ENCODE data around the gene C9orf72. TPM values are rescaled to one million over a fixed set of nuclear protein-coding genes. Genes with fewer than 3 reads are reported as not detected.

Gene C9orf72
- total and polyA plus RNA-seq, 2 of the 13 experiments (the other 11 are each of a cell fraction or from before 2014, with no cell fraction given): 3.1 to 5.9 TPM

DNA sequence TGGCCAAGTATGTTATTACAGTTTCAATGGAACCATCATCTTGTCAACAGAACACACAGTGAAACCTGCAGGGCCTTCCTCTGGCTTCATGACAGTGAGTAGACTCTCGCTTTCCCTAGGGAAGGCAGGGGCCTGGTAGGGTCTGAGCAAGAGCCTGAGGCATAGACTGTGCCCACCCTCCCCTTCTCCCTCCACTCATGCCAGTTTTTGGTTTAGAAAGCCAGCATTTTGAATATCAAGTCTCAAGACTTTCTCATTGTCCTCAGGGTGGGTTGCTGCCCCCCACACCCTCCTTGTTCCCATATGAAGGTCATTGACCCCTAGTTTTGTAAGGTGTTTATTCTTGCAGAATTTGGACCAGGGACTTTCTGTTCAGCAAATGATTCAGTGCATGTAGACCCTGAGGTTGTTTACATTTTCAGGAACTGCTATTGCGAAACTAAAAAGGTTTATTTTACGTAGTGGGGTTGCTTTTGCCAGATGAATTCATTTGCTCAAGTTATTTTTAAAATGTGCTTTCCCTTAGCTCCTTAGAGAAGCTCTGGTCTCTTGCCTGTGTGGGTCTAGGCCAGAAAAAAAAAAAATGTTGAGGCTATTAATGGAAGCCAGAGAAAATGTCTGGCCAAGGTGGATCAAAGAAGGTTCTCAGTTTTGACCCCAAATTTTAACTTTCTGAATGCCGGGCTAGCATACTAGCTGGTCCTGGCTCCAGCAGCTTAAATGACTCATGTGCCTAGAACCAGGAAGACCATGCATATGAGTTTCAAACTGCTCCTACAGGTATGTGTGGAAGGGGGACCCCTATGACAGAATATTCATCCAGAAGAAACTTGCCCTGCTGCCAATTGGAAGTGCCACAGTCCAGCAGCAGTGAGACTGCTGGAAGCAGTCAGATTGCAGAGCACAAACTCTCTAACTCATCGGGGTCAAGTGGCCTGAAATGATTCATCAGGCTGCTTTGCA, 33.5 kb downstream of the C9orf72 start (continued):
- TF ChIP-seq HMG20A (CRISPR knock-in tag; IDR thresholded peaks at IDR 0.05; ENCODE audit: borderline replicate concordance) (peak; percentile 56; the same call in 1 of the 2 replicates), ATF7 (IDR thresholded peaks at IDR 0.05) (no peak), ATF7 (CRISPR knock-in tag; IDR thresholded peaks at IDR 0.05) (no peak), ZC3H4 (CRISPR knock-in tag; IDR thresholded peaks at IDR 0.05; ENCODE audit: borderline replicate concordance) (no peak), GATAD2A (CRISPR knock-in tag; IDR thresholded peaks at IDR 0.05) (peak; percentile 68), NR2F6 (IDR thresholded peaks at IDR 0.05) (peak; percentile 85), NR2F6 (CRISPR knock-in tag; IDR thresholded peaks at IDR 0.05) (peak; percentile 82), CEBPB (IDR thresholded peaks at IDR 0.05; ENCODE audit: borderline replicate concordance, low read depth, low read length) (peak; percentile 92), ZNF556 (CRISPR knock-in tag; IDR thresholded peaks at IDR 0.05; ENCODE audit: borderline replicate concordance) (no peak), ELF1 (CRISPR knock-in tag; IDR thresholded peaks at IDR 0.05) (no peak), ZNF296 (CRISPR knock-in tag; conservative IDR thresholded peaks at IDR 0.05) (no peak), MAFG (CRISPR knock-in tag; IDR thresholded peaks at IDR 0.05) (no peak), MEF2D (CRISPR knock-in tag; IDR thresholded peaks at IDR 0.05) (peak; percentile 57; the same call in 1 of the 2 replicates), GFI1 (CRISPR knock-in tag; IDR thresholded peaks at IDR 0.05; ENCODE audit: borderline replicate concordance) (no peak), FOXA1 (IDR thresholded peaks at IDR 0.05) (no peak), FOXA1 (CRISPR knock-in tag; IDR thresholded peaks at IDR 0.05) (peak; percentile 52; the same call in 1 of the 2 replicates), BCL6 (CRISPR knock-in tag; IDR thresholded peaks at IDR 0.05) (peak; percentile 93), RXRB (CRISPR knock-in tag; IDR thresholded peaks at IDR 0.05; ENCODE audit: borderline replicate concordance) (peak; percentile 98), HOXA3 (CRISPR knock-in tag; IDR thresholded peaks at IDR 0.05) (no peak), SMARCC2 (IDR thresholded peaks at IDR 0.05) (no peak), TRIM24 (CRISPR knock-in tag; IDR thresholded peaks at IDR 0.05) (peak; percentile 68; the same call in 1 of the 2 replicates), ZNF335 (CRISPR knock-in tag; IDR thresholded peaks at IDR 0.05) (no peak), GTF2F1 (IDR thresholded peaks at IDR 0.05; ENCODE audit: low read length) (no peak)
- TF ChIP-seq, protein P1, sequence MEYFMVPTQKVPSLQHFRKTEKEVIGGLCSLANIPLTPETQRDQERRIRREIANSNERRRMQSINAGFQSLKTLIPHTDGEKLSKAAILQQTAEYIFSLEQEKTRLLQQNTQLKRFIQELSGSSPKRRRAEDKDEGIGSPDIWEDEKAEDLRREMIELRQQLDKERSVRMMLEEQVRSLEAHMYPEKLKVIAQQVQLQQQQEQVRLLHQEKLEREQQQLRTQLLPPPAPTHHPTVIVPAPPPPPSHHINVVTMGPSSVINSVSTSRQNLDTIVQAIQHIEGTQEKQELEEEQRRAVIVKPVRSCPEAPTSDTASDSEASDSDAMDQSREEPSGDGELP (IDR thresholded peaks at IDR 0.05; ENCODE audit: borderline replicate concordance, low read depth): no peak
- TF ChIP-seq, protein P2, sequence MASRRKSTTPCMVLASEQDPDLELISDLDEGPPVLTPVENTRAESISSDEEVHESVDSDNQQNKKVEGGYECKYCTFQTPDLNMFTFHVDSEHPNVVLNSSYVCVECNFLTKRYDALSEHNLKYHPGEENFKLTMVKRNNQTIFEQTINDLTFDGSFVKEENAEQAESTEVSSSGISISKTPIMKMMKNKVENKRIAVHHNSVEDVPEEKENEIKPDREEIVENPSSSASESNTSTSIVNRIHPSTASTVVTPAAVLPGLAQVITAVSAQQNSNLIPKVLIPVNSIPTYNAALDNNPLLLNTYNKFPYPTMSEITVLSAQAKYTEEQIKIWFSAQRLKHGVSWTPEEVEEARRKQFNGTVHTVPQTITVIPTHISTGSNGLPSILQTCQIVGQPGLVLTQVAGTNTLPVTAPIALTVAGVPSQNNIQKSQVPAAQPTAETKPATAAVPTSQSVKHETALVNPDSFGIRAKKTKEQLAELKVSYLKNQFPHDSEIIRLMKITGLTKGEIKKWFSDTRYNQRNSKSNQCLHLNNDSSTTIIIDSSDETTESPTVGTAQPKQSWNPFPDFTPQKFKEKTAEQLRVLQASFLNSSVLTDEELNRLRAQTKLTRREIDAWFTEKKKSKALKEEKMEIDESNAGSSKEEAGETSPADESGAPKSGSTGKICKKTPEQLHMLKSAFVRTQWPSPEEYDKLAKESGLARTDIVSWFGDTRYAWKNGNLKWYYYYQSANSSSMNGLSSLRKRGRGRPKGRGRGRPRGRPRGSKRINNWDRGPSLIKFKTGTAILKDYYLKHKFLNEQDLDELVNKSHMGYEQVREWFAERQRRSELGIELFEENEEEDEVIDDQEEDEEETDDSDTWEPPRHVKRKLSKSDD (CRISPR knock-in tag; IDR thresholded peaks at IDR 0.05; ENCODE audit: low read depth): no peak
- TF ChIP-seq, protein P3, sequence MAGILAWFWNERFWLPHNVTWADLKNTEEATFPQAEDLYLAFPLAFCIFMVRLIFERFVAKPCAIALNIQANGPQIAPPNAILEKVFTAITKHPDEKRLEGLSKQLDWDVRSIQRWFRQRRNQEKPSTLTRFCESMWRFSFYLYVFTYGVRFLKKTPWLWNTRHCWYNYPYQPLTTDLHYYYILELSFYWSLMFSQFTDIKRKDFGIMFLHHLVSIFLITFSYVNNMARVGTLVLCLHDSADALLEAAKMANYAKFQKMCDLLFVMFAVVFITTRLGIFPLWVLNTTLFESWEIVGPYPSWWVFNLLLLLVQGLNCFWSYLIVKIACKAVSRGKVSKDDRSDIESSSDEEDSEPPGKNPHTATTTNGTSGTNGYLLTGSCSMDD (CRISPR knock-in tag; IDR thresholded peaks at IDR 0.05): no peak
- TF ChIP-seq, protein P4, sequence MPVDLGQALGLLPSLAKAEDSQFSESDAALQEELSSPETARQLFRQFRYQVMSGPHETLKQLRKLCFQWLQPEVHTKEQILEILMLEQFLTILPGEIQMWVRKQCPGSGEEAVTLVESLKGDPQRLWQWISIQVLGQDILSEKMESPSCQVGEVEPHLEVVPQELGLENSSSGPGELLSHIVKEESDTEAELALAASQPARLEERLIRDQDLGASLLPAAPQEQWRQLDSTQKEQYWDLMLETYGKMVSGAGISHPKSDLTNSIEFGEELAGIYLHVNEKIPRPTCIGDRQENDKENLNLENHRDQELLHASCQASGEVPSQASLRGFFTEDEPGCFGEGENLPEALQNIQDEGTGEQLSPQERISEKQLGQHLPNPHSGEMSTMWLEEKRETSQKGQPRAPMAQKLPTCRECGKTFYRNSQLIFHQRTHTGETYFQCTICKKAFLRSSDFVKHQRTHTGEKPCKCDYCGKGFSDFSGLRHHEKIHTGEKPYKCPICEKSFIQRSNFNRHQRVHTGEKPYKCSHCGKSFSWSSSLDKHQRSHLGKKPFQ (CRISPR knock-in tag; IDR thresholded peaks at IDR 0.05; ENCODE audit: insufficient replicate concordance): no peak

Data from HepG2 (cell line).